Frontal cortex (tissue), 1 donor: ENCODE measurements around the gene NPFF. TPM values are rescaled to one million over a fixed set of nuclear protein-coding genes. Genes with fewer than 3 reads are reported as not detected.

Source experiments
- small RNA-seq: library from RNA; depleted of rRNA; stranded (forward); fragments of <200 nt; gene quantifications from one replicate; pipeline ENCODE3, GENCODE V24; 2014
- total RNA-seq: library from RNA; depleted of rRNA; stranded (reverse); fragments of >200 nt; gene quantifications from one replicate; pipeline ENCODE4 v1.2.3, GENCODE V29; 2014

Gene NPFF
- total RNA-seq, 1 donor from 2014 or later, result not detected

Small RNA genes within 50 kb of the gene (small RNA-seq; reads per million reads assigned to genes)
- gene AC023509.3, result not detected

Other genes with a start within 250 kb of the NPFF start
- 1.2 TPM for gene ESPL1, start 239.2 kb downstream of the NPFF start, total RNA-seq
- 538 TPM for gene PFDN5, start 211.9 kb downstream of the NPFF start, total RNA-seq
- gene MYG1, start 207.8 kb downstream of the NPFF start, total RNA-seq, result 45.7 TPM
- 34.2 TPM for gene AAAS, start 185.9 kb downstream of the NPFF start, total RNA-seq
- under 0.01 TPM for gene SP7, start 171.1 kb downstream of the NPFF start, total RNA-seq
- gene SP1, start 127.3 kb downstream of the NPFF start, total RNA-seq, result 8.2 TPM
- not detected for gene AMHR2, start 83.6 kb downstream of the NPFF start, total RNA-seq
- 4.9 TPM for gene PRR13, start 65.8 kb downstream of the NPFF start, total RNA-seq
- 157 TPM for gene PCBP2, start 55.4 kb downstream of the NPFF start, total RNA-seq
- 34.6 TPM for gene MAP3K12, start 8.0 kb downstream of the NPFF start, total RNA-seq
- gene TARBP2, start 6.2 kb downstream of the NPFF start, total RNA-seq, result 26.9 TPM
- gene ATF7, start 118.9 kb upstream of the NPFF start, total RNA-seq, result 4.1 TPM
- 73.0 TPM for gene ATP5MC2, start 168.6 kb upstream of the NPFF start, total RNA-seq
- 63.6 TPM for gene CALCOCO1, start 220.0 kb upstream of the NPFF start, total RNA-seq
- not detected for gene CISTR, start 244.5 kb upstream of the NPFF start, total RNA-seq